ENCODE results near the gene SKIC3.

Gene SKIC3

GRCh38 chr5:95554331-95554646 lies 488 bp downstream of the SKIC3 start:
- Mint-ChIP-seq H3K4me1 (peaks cover 31% of the 10 kb centered on the region), H3K27ac (peak overlapping the region; percentile 93), H3K36me3 (peaks cover 38% of the 10 kb centered on the region), H3K4me3 (peak overlapping the region; percentile 85), H3K9me3 (no peaks in the 10 kb centered on the region)
- DNase-seq (ENCODE audit: low spot score in 2 of 2) = no peak
- peak; percentile 56 for ATAC-seq

DNA sequence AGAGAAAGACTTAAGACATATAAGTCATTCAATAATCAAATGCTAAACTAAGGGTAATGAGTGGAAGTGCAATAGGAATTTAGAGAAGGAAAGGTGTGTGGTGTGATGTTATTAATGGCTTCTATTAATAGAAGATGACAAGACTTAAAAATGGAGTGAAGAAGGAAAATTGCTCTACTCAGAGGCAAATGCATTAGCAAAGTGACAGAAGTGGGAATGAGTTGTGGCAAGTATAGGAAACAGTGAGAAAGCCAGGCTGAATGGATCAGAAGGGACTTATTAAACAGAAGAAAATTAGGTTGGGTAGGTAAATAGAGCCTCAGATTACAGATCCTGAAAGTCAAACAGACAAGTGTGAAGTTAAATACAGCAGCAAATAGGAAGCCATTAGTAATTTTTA lies 5.7 kb downstream of the SKIC3 start:
- DNase-seq (ENCODE audit: low spot score in 2 of 2) (no peak), ATAC-seq (no peak)
- no peak overlapping the region for H3K27ac Mint-ChIP-seq
- peaks cover 37% of the 10 kb centered on the region for H3K36me3 Mint-ChIP-seq
- H3K9me3 Mint-ChIP-seq = no peaks in the 10 kb centered on the region
- H3K4me1 Mint-ChIP-seq = peaks cover 29% of the 10 kb centered on the region
- no peak overlapping the region for H3K4me3 Mint-ChIP-seq

DNA sequence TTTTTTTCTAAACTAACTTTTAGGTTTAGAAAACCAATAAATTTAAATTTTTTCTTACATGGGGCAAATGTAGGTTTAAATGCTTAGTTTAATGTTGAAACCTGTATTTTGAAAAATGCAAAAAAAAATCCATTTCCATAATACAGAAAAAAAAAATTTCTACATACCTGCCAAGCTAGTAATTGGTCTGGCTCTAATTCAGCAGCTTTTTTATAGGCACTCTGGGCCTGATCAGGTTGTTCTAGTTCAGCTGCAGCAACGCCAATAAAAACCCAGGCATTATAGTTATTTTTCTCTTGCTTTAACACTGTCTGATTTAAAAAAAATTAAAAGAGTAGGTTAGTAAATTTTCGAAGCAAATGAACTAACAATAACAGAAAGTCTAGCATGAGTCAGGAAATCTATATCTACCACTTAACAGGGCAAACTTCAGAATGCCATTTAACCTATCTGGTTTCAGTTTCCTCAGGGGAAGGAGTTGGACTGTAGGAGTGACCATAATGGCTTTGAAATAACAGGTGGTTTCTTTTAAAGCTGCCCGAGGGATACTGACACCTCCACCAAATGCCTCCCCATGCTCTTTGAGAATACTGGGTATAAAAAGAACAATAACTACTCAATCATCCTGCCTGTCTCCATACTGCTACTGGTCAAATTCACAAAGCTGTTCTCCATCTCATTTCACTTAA lies 11.6 kb downstream of the SKIC3 start:
- H3K4me1 Mint-ChIP-seq = peaks cover 6% of the 10 kb centered on the region
- no peak overlapping the region for H3K27ac Mint-ChIP-seq
- H3K9me3 Mint-ChIP-seq = no peaks in the 10 kb centered on the region
- no peak overlapping the region for H3K4me3 Mint-ChIP-seq
- ATAC-seq (no peak), DNase-seq (ENCODE audit: low spot score in 2 of 2) (no peak)
- peaks cover 2% of the 10 kb centered on the region for H3K36me3 Mint-ChIP-seq

- Mint-ChIP-seq H3K27ac (no peak overlapping the region), H3K36me3 (peaks cover 48% of the 10 kb centered on the region), H3K4me1 (peaks cover 10% of the 10 kb centered on the region), H3K4me3 (no peak overlapping the region), H3K9me3 (no peaks in the 10 kb centered on the region)
- no peak for DNase-seq (ENCODE audit: low spot score in 2 of 2)
- ATAC-seq = no peak
Observed at GRCh38 chr5:95537501-95537900, 17.3 kb downstream of the SKIC3 start.

DNA sequence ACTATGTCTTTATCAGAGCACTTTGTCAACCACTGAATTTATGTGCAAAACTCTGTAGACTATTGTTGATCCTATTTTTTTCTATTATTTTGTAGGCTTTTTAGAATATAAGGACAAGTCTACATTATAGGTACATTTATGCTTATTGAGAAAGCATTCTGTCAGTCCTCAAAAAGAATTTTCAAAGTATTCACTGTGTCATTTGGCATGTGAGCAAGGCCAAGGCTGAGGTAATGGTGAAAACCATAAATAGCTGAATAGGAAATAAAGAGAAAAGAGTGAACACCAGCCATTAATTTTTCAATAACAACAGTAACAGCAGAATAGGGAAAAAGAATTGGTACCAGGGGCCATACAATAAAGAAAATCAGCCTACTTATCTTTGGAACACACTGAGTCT lies 21.0 kb downstream of the SKIC3 start:
- H3K27ac Mint-ChIP-seq = no peak overlapping the region
- peaks cover 84% of the 10 kb centered on the region for H3K36me3 Mint-ChIP-seq
- no peak overlapping the region for H3K4me3 Mint-ChIP-seq
- DNase-seq (ENCODE audit: low spot score in 2 of 2) (no peak), ATAC-seq (no peak)
- H3K9me3 Mint-ChIP-seq = no peaks in the 10 kb centered on the region
- peaks cover 10% of the 10 kb centered on the region for H3K4me1 Mint-ChIP-seq

GRCh38 chr5:95533106-95533505 lies 21.7 kb downstream of the SKIC3 start:
- Mint-ChIP-seq H3K27ac (no peak overlapping the region), H3K4me3 (no peak overlapping the region), H3K36me3 (peaks cover 91% of the 10 kb centered on the region), H3K9me3 (no peaks in the 10 kb centered on the region), H3K4me1 (peaks cover 10% of the 10 kb centered on the region)
- peak; percentile 34 for ATAC-seq
- DNase-seq (ENCODE audit: low spot score in 2 of 2) = no peak

GRCh38 chr5:95532415-95532814 lies 22.4 kb downstream of the SKIC3 start:
- DNase-seq (ENCODE audit: low spot score in 2 of 2) (no peak), ATAC-seq (no peak)
- Mint-ChIP-seq H3K4me1 (peaks cover 10% of the 10 kb centered on the region), H3K4me3 (no peak overlapping the region), H3K36me3 (peaks cover 98% of the 10 kb centered on the region), H3K27ac (no peak overlapping the region), H3K9me3 (no peaks in the 10 kb centered on the region)

- Mint-ChIP-seq H3K4me1 (peaks cover 10% of the 10 kb centered on the region), H3K9me3 (no peaks in the 10 kb centered on the region), H3K27ac (no peak overlapping the region), H3K36me3 (peaks cover 99% of the 10 kb centered on the region), H3K4me3 (no peak overlapping the region)
- ATAC-seq (no peak), DNase-seq (ENCODE audit: low spot score in 2 of 2) (no peak)
Observed at GRCh38 chr5:95531491-95531890, 23.3 kb downstream of the SKIC3 start.

DNA sequence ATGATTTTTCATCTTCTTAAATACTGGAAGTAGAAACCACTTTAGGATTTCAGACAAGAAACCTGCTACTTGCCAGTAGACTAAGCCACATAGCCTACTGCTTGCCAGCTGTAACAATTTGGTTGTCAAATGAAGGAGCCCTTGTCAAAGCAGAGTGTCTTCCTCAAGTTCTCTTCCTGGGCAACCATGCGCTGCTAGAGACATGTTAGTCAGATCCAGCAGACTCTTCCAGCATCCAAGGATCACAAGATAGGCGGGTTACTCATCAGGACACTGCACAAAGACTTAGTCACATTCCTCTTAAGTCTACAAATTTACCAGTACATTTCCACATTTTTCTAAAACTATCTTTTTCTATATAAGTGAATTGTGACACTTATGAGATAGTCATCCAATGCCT lies 24.4 kb downstream of the SKIC3 start:
- Mint-ChIP-seq H3K36me3 (peaks cover 99% of the 10 kb centered on the region), H3K4me1 (peaks cover 10% of the 10 kb centered on the region), H3K27ac (no peak overlapping the region), H3K9me3 (no peaks in the 10 kb centered on the region), H3K4me3 (no peak overlapping the region)
- ATAC-seq = no peak
- no peak for DNase-seq (ENCODE audit: low spot score in 2 of 2)

GRCh38 chr5:95528565-95528964 lies 26.2 kb downstream of the SKIC3 start:
- ATAC-seq (no peak), DNase-seq (ENCODE audit: low spot score in 2 of 2) (no peak)
- H3K4me1 Mint-ChIP-seq = no peaks in the 10 kb centered on the region
- H3K36me3 Mint-ChIP-seq = peaks cover 99% of the 10 kb centered on the region
- H3K9me3 Mint-ChIP-seq = no peaks in the 10 kb centered on the region
- H3K4me3 Mint-ChIP-seq = no peak overlapping the region
- no peak overlapping the region for H3K27ac Mint-ChIP-seq

- Mint-ChIP-seq H3K4me1 (no peaks in the 10 kb centered on the region), H3K9me3 (no peaks in the 10 kb centered on the region), H3K36me3 (peaks cover 99% of the 10 kb centered on the region), H3K4me3 (no peak overlapping the region), H3K27ac (no peak overlapping the region)
- ATAC-seq (no peak), DNase-seq (ENCODE audit: low spot score in 2 of 2) (no peak)
Observed at GRCh38 chr5:95526871-95527270, 27.9 kb downstream of the SKIC3 start.

DNA sequence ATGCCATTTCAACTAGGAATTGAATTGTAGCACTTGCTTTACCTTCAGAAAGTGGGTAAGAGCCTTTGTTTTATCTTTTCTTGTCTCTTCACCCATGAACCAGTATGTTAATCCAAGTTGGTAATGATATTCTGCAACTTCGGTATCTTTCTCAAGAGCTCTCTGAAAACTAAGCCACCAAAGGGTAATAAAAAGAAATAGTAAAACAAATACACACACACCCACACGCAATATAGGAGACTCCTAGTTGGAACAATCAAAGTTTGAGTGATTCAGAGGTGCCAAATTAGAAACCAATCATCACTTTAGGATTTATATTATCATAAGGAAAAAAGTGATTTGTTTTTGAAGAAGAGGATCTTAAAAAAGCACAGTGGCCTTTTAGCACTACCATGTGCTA lies 30.4 kb downstream of the SKIC3 start:
- no peaks in the 10 kb centered on the region for H3K4me1 Mint-ChIP-seq
- H3K9me3 Mint-ChIP-seq = no peaks in the 10 kb centered on the region
- H3K27ac Mint-ChIP-seq = no peak overlapping the region
- DNase-seq (ENCODE audit: low spot score in 2 of 2) = no peak
- no peak for ATAC-seq
- no peak overlapping the region for H3K4me3 Mint-ChIP-seq
- peaks cover 96% of the 10 kb centered on the region for H3K36me3 Mint-ChIP-seq

GRCh38 chr5:95520206-95520605 lies 34.6 kb downstream of the SKIC3 start:
- H3K27ac Mint-ChIP-seq = no peak overlapping the region
- peaks cover 96% of the 10 kb centered on the region for H3K36me3 Mint-ChIP-seq
- H3K9me3 Mint-ChIP-seq = no peaks in the 10 kb centered on the region
- H3K4me3 Mint-ChIP-seq = no peak overlapping the region
- DNase-seq (ENCODE audit: low spot score in 2 of 2) (no peak), ATAC-seq (no peak)
- no peaks in the 10 kb centered on the region for H3K4me1 Mint-ChIP-seq

- H3K9me3 Mint-ChIP-seq = no peaks in the 10 kb centered on the region
- H3K36me3 Mint-ChIP-seq = peaks cover 96% of the 10 kb centered on the region
- H3K4me3 Mint-ChIP-seq = no peak overlapping the region
- no peak overlapping the region for H3K27ac Mint-ChIP-seq
- H3K4me1 Mint-ChIP-seq = no peaks in the 10 kb centered on the region
- no peak for DNase-seq (ENCODE audit: low spot score in 2 of 2)
- ATAC-seq = no peak
Observed at GRCh38 chr5:95519681-95520080, 35.1 kb downstream of the SKIC3 start.

DNA sequence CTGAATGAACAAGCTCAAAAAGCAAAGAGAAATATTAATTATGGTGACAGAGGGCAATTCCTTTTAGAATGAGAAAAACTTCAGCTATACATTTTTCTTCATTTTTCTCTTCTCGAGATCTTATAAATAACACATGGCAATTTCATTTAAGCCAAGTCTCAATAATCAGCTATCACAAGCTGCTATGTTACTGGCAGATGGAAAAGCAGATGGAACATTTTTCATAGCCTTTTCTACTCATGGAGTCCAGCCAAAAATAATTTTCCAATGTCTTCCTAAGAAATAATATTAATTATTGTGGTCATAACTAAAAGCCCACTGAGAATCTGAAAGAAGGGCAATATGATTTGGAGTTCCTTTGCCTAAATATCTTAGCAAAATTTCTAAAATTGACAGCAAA lies 35.6 kb downstream of the SKIC3 start:
- Mint-ChIP-seq H3K9me3 (no peaks in the 10 kb centered on the region), H3K36me3 (peaks cover 96% of the 10 kb centered on the region), H3K4me1 (no peaks in the 10 kb centered on the region), H3K27ac (no peak overlapping the region), H3K4me3 (no peak overlapping the region)
- DNase-seq (ENCODE audit: low spot score in 2 of 2) = no peak
- no peak for ATAC-seq

DNA sequence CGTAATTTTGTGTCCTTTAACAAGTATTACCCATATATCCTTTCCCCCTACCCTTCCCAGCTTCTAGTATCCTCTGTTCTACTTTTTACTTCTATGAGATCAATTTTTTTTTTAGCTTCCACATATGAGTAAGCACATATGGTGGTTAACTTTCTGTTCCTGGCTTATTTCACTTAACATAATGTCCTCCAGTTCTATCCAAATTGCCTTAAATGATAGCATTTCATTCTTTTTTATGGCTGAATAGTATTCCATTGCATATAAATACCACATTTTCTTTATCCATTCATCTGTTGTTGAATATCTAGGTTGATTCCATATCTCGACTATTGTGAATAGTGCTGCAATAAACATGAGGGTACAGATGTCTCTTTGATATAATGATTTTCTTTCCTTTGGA lies 36.4 kb downstream of the SKIC3 start:
- no peaks in the 10 kb centered on the region for H3K9me3 Mint-ChIP-seq
- DNase-seq (ENCODE audit: low spot score in 2 of 2) = no peak
- H3K4me3 Mint-ChIP-seq = no peak overlapping the region
- peaks cover 95% of the 10 kb centered on the region for H3K36me3 Mint-ChIP-seq
- H3K27ac Mint-ChIP-seq = no peak overlapping the region
- no peaks in the 10 kb centered on the region for H3K4me1 Mint-ChIP-seq
- no peak for ATAC-seq

GRCh38 chr5:95511606-95512005 lies 43.2 kb downstream of the SKIC3 start:
- H3K4me1 Mint-ChIP-seq = no peaks in the 10 kb centered on the region
- no peaks in the 10 kb centered on the region for H3K9me3 Mint-ChIP-seq
- no peak overlapping the region for H3K4me3 Mint-ChIP-seq
- ATAC-seq (no peak), DNase-seq (ENCODE audit: low spot score in 2 of 2) (no peak)
- no peak overlapping the region for H3K27ac Mint-ChIP-seq
- H3K36me3 Mint-ChIP-seq = peaks cover 91% of the 10 kb centered on the region
